D341Med (cell line): ENCODE results near the gene PITPNC1.

Experiments
- DNase-seq: peaks from one replicate; pipeline ENCODE4 v3.0.0; 2012; ENCODE audit warnings: low spot score

Gene PITPNC1

GRCh38 chr17:67554634-67555033 is 177.6 kb downstream of the PITPNC1 start:
- DNase-seq: no peak

- no peak for DNase-seq
Observed at GRCh38 chr17:67555855-67556254, 178.8 kb downstream of the PITPNC1 start.

GRCh38 chr17:67557052-67557845 is 180.2 kb downstream of the PITPNC1 start:
- no peak for DNase-seq

- no peak for DNase-seq
Observed at GRCh38 chr17:67557921-67558320, 180.8 kb downstream of the PITPNC1 start.

GRCh38 chr17:67558740-67559380 is 181.8 kb downstream of the PITPNC1 start:
- no peak for DNase-seq

- no peak for DNase-seq
Observed at GRCh38 chr17:67559381-67559966, 182.4 kb downstream of the PITPNC1 start.

GRCh38 chr17:67562005-67562404 is 184.9 kb downstream of the PITPNC1 start:
- no peak for DNase-seq

GRCh38 chr17:67563692-67564228 is 186.7 kb downstream of the PITPNC1 start:
- no peak for DNase-seq

GRCh38 chr17:67565068-67565467 is 188.0 kb downstream of the PITPNC1 start:
- no peak for DNase-seq

- no peak for DNase-seq
Observed at GRCh38 chr17:67566656-67567055, 189.6 kb downstream of the PITPNC1 start.

GRCh38 chr17:67569015-67569451 is 192.0 kb downstream of the PITPNC1 start:
- no peak for DNase-seq

GRCh38 chr17:67569873-67570272 is 192.8 kb downstream of the PITPNC1 start:
- no peak for DNase-seq

- DNase-seq: no peak
Observed at GRCh38 chr17:67570797-67571196, 193.7 kb downstream of the PITPNC1 start.

- no peak for DNase-seq
Observed at GRCh38 chr17:67571478-67571877, 194.4 kb downstream of the PITPNC1 start.

- no peak for DNase-seq
Observed at GRCh38 chr17:67573987-67574657, 197.0 kb downstream of the PITPNC1 start.

- DNase-seq: no peak
Observed at GRCh38 chr17:67574658-67575293, 197.7 kb downstream of the PITPNC1 start.

- peak; percentile 74 for DNase-seq
Observed at GRCh38 chr17:67575325-67575724, 198.2 kb downstream of the PITPNC1 start.

- DNase-seq: no peak
Observed at GRCh38 chr17:67576471-67577115, 199.5 kb downstream of the PITPNC1 start.

GRCh38 chr17:67577429-67578141 is 200.5 kb downstream of the PITPNC1 start:
- no peak for DNase-seq

GRCh38 chr17:67578142-67578457 is 201.0 kb downstream of the PITPNC1 start:
- DNase-seq: no peak
